ENCODE data around the gene TBC1D9. TPM values are rescaled to one million over a fixed set of nuclear protein-coding genes. Genes with fewer than 3 reads are reported as not detected.

TBC1D9 gene
- total and polyA plus RNA-seq, 9 donors, result 14.6 to 26.9 (median 18.5) TPM

DNA sequence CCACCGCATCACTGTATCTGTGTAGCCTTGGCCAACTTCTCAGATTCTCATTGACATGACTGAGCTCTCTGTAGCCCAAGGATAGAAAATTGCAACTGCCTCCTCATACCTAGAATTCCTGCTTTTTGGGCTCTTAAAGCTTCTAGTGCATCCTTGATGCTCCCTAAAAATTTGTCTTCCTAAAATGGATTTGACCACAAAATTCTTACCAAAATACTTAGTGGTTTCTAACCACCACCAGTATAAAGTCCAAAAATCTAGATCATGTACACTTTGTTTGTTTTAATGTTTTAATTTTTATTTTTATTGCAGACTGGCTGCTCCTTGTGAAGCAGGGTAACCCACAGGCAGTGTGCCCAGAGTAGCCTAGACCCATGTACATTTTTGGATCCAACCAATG is 75.5 kb downstream of the TBC1D9 start:
- no peak for DNase-seq
- Histone ChIP-seq H3K4me3 (ENCODE audit: low read length) (no peak overlapping the region), H3K4me1 (ENCODE audit: control insufficient read depth, insufficient read depth, low read length) (no peaks in the 10 kb centered on the region), H3K27ac (ENCODE audit: low read length) (no peak overlapping the region), H3K36me3 (ENCODE audit: control insufficient read depth, insufficient read depth, low read length) (peaks cover 36% of the 10 kb centered on the region), H3K27me3 (ENCODE audit: control insufficient read depth, insufficient read depth, low read length) (no peaks in the 10 kb centered on the region), H3K9me3 (replicated peaks; ENCODE audit: control insufficient read depth, low read depth, low read length) (no peaks in the 10 kb centered on the region)
- 88% methylated on average over 1 of the region's 1 CpG for WGBS (ENCODE audit: insufficient coverage)

DNA sequence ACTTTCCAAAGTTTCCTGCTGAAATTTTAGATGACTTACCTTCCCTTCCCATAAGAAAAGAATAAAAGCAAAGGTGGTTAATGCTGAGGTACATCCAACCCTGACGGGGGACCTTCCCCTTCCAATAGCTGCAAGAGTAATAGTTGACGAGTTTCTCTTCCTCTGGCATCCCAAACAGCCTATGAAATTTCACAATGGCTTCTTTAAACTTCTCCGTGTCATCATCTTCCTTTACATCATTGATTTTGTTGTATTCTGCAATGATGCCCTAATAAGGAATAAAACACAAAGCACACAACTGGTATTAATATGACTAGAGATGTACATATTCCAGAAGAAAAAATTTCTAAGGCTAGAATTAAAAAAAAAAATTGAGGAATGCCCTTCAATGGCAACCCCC is 76.6 kb downstream of the TBC1D9 start:
- Histone ChIP-seq H3K4me1 (ENCODE audit: control insufficient read depth, insufficient read depth, low read length) (no peaks in the 10 kb centered on the region), H3K9me3 (replicated peaks; ENCODE audit: control insufficient read depth, low read depth, low read length) (no peaks in the 10 kb centered on the region), H3K4me3 (ENCODE audit: low read length) (no peak overlapping the region), H3K27me3 (ENCODE audit: control insufficient read depth, insufficient read depth, low read length) (no peaks in the 10 kb centered on the region), H3K27ac (ENCODE audit: low read length) (no peak overlapping the region), H3K36me3 (ENCODE audit: control insufficient read depth, insufficient read depth, low read length) (peaks cover 34% of the 10 kb centered on the region)
- WGBS (ENCODE audit: insufficient coverage), result no CpG with 5 or more reads among the region's 3 CpGs
- DNase-seq, result no peak

DNA sequence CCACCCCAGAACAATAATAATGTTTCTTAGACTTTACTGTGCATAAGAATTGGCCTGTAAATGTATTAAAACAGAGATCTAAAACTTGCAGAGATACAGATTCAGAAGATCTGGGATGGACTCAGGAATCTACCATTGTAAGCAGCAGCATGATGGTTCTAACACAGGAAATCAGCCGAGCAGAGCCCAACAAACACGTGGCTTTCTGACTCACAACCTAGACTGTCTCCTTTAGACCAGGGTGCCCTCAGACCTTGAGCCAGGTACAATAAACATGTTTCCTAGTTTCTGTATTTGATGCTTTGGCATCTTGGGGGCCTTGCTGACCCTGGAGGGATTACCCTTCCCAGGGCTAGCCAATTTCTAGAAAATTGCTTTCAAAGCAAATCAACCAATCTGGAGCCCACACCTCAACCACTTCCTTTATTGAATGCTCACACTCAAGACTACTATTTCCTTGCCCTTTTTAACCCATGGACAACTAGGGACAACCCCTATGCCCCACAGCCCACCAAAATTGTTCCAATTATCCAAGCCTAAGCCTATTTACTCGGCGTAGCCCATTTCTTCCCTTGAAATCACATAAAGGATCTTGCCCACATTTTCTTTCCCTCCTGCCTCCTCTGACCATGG is 80.5 kb downstream of the TBC1D9 start:
- H3K27ac ChIP-seq (ENCODE audit: low read length), result no peak overlapping the region
- H3K27me3 ChIP-seq (ENCODE audit: control insufficient read depth, insufficient read depth, low read length), result no peaks in the 10 kb centered on the region
- WGBS (ENCODE audit: insufficient coverage), result 96% methylated on average over 4 of the region's 4 CpGs
- H3K36me3 ChIP-seq (ENCODE audit: control insufficient read depth, insufficient read depth, low read length), result peaks cover 31% of the 10 kb centered on the region
- H3K4me1 ChIP-seq (ENCODE audit: control insufficient read depth, insufficient read depth, low read length), result no peaks in the 10 kb centered on the region
- DNase-seq, result no peak
- no peaks in the 10 kb centered on the region for H3K9me3 ChIP-seq (replicated peaks; ENCODE audit: control insufficient read depth, low read depth, low read length)
- no peak overlapping the region for H3K4me3 ChIP-seq (ENCODE audit: low read length)

DNA sequence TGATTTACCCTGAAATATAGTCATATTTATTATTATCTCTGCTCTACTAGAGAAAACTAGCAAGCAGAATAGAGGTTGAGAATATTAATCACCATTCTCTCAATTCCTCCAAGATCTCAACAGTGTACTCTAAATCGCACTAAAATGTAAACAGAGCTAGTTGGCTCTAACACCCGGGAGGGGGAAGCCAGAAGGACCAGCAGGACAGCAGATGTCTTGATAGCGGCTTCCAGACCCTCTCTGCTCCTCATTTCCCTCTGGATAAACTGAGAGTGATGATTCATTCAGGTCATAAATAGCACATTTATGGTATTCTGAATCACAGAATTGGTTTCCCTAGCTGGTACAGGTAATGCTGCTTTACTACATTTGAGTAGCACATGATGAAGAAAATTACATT is 82.5 kb downstream of the TBC1D9 start:
- WGBS (ENCODE audit: insufficient coverage), result no CpG with 5 or more reads among the region's 3 CpGs
- Histone ChIP-seq H3K4me1 (ENCODE audit: control insufficient read depth, insufficient read depth, low read length) (no peaks in the 10 kb centered on the region), H3K4me3 (ENCODE audit: low read length) (no peak overlapping the region), H3K36me3 (ENCODE audit: control insufficient read depth, insufficient read depth, low read length) (peaks cover 38% of the 10 kb centered on the region), H3K27ac (ENCODE audit: low read length) (no peak overlapping the region), H3K9me3 (replicated peaks; ENCODE audit: control insufficient read depth, low read depth, low read length) (no peaks in the 10 kb centered on the region), H3K27me3 (ENCODE audit: control insufficient read depth, insufficient read depth, low read length) (no peaks in the 10 kb centered on the region)
- DNase-seq, result peak; percentile 71

GRCh38 chr4:140672416-140672815 is 83.8 kb downstream of the TBC1D9 start:
- no peaks in the 10 kb centered on the region for H3K9me3 ChIP-seq (replicated peaks; ENCODE audit: control insufficient read depth, low read depth, low read length)
- no peaks in the 10 kb centered on the region for H3K4me1 ChIP-seq (ENCODE audit: control insufficient read depth, insufficient read depth, low read length)
- no peak overlapping the region for H3K27ac ChIP-seq (ENCODE audit: low read length)
- no peak overlapping the region for H3K4me3 ChIP-seq (ENCODE audit: low read length)
- H3K36me3 ChIP-seq (ENCODE audit: control insufficient read depth, insufficient read depth, low read length), result peaks cover 37% of the 10 kb centered on the region
- DNase-seq, result no peak
- no peaks in the 10 kb centered on the region for H3K27me3 ChIP-seq (ENCODE audit: control insufficient read depth, insufficient read depth, low read length)
- no CpG with 5 or more reads among the region's 4 CpGs for WGBS (ENCODE audit: insufficient coverage)

- Histone ChIP-seq H3K27ac (ENCODE audit: low read length) (no peak overlapping the region), H3K36me3 (ENCODE audit: control insufficient read depth, insufficient read depth, low read length) (peaks cover 27% of the 10 kb centered on the region), H3K27me3 (ENCODE audit: control insufficient read depth, insufficient read depth, low read length) (no peaks in the 10 kb centered on the region), H3K4me1 (ENCODE audit: control insufficient read depth, insufficient read depth, low read length) (no peaks in the 10 kb centered on the region), H3K4me3 (ENCODE audit: low read length) (no peak overlapping the region), H3K9me3 (replicated peaks; ENCODE audit: control insufficient read depth, low read depth, low read length) (no peaks in the 10 kb centered on the region)
- DNase-seq, result no peak
- 90% methylated on average over 1 of the region's 1 CpG for WGBS (ENCODE audit: insufficient coverage)
These were observed 88.1 kb downstream of the TBC1D9 start for GRCh38 chr4:140668111-140668510.

- WGBS (ENCODE audit: insufficient coverage), result 91% methylated on average over 8 of the region's 11 CpGs
- no peaks in the 10 kb centered on the region for H3K9me3 ChIP-seq (replicated peaks; ENCODE audit: control insufficient read depth, low read depth, low read length)
These were observed 89.1 kb downstream of the TBC1D9 start for GRCh38 chr4:140666889-140667614.

DNA sequence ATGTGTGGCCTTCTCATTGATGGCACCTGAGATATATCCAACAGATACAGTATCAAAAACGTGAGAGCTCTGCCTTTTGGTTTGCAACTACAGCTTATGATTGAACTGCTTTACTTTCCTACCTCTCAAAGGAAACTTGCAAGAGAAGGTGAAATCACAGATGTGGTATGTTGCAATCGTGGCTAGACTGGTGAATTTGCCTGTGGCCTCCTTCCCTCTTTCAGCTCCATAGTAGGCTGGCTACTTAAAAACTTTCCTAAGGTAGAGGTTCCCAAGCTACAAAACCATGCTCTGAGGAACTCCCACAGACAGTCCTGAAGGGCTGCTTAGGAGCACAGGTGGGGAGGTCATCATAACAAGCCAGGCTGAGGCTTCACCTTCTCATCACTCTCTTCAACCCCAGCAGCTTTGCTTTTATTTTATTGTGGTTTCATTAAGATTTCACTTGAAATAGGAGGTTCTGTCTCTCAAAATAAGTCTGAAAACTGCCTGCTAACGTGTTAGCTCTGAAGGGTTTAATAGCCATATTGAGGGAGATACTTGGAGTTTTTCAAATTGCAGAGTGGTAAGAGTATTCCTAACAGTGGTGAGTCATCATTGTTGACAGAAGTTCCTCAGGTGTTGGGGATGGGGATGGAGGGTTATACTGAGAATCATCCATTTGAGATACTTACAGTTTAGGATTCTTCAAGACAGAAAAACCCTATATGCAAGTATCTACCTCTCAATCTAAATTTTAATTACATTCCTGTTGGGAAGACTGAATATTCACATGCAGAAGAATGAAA is 93.9 kb downstream of the TBC1D9 start:
- no peak for DNase-seq
- no peaks in the 10 kb centered on the region for H3K27me3 ChIP-seq (ENCODE audit: control insufficient read depth, insufficient read depth, low read length)
- no peaks in the 10 kb centered on the region for H3K4me1 ChIP-seq (ENCODE audit: control insufficient read depth, insufficient read depth, low read length)
- H3K27ac ChIP-seq (ENCODE audit: low read length), result no peak overlapping the region
- H3K9me3 ChIP-seq (replicated peaks; ENCODE audit: control insufficient read depth, low read depth, low read length), result no peaks in the 10 kb centered on the region
- no peak overlapping the region for H3K4me3 ChIP-seq (ENCODE audit: low read length)
- 100% methylated on average over 1 of the region's 3 CpGs for WGBS (ENCODE audit: insufficient coverage)
- H3K36me3 ChIP-seq (ENCODE audit: control insufficient read depth, insufficient read depth, low read length), result peaks cover 27% of the 10 kb centered on the region

More at GRCh38 chr4:140666889-140667614, 89.1 kb downstream of the TBC1D9 start:
- no peak overlapping the region for H3K4me3 ChIP-seq (ENCODE audit: low read length)
- no peaks in the 10 kb centered on the region for H3K27me3 ChIP-seq (ENCODE audit: control insufficient read depth, insufficient read depth, low read length)
- no peaks in the 10 kb centered on the region for H3K4me1 ChIP-seq (ENCODE audit: control insufficient read depth, insufficient read depth, low read length)
- DNase-seq, result no peak
- H3K27ac ChIP-seq (ENCODE audit: low read length), result no peak overlapping the region
- H3K36me3 ChIP-seq (ENCODE audit: control insufficient read depth, insufficient read depth, low read length), result peaks cover 27% of the 10 kb centered on the region

GRCh38 chr4:140661550-140661949 is 94.6 kb downstream of the TBC1D9 start:
- WGBS (ENCODE audit: insufficient coverage), result no CpG with 5 or more reads among the region's 1 CpG

More at GRCh38 chr4:140661550-140661949, 94.6 kb downstream of the TBC1D9 start:
- Histone ChIP-seq H3K27ac (ENCODE audit: low read length) (no peak overlapping the region), H3K36me3 (ENCODE audit: control insufficient read depth, insufficient read depth, low read length) (peaks cover 28% of the 10 kb centered on the region), H3K27me3 (ENCODE audit: control insufficient read depth, insufficient read depth, low read length) (no peaks in the 10 kb centered on the region), H3K9me3 (replicated peaks; ENCODE audit: control insufficient read depth, low read depth, low read length) (no peaks in the 10 kb centered on the region), H3K4me3 (ENCODE audit: low read length) (no peak overlapping the region), H3K4me1 (ENCODE audit: control insufficient read depth, insufficient read depth, low read length) (no peaks in the 10 kb centered on the region)
- DNase-seq, result no peak
